RKO (cell line): ENCODE results near the gene NRAS.

Source experiments
- DNase-seq: peaks from one replicate; pipeline ENCODE4 v3.0.0-alpha.2; 2016; ENCODE audit warnings: low spot score

NRAS gene

GRCh38 chr1:114725230-114725629 lies 8.7 kb upstream of the NRAS start:
- no peak for DNase-seq

- no peak for DNase-seq
Observed at GRCh38 chr1:114723915-114724314, 7.3 kb upstream of the NRAS start.

GRCh38 chr1:114723457-114723856 lies 6.9 kb upstream of the NRAS start:
- DNase-seq = no peak

GRCh38 chr1:114720492-114720891 lies 3.9 kb upstream of the NRAS start:
- no peak for DNase-seq

GRCh38 chr1:114719424-114719787 lies 2.8 kb upstream of the NRAS start:
- DNase-seq = peak; percentile 56

GRCh38 chr1:114718661-114719423 lies 2.3 kb upstream of the NRAS start:
- DNase-seq = peak; percentile 74

- DNase-seq = peak; percentile 53
Observed at GRCh38 chr1:114715952-114716303, 643 bp downstream of the NRAS start.

GRCh38 chr1:114712977-114713376 lies 3.6 kb downstream of the NRAS start:
- DNase-seq = no peak

- no peak for DNase-seq
Observed at GRCh38 chr1:114710360-114710759, 6.2 kb downstream of the NRAS start.

- DNase-seq = no peak
Observed at GRCh38 chr1:114707604-114708003, 9.0 kb downstream of the NRAS start.

- no peak for DNase-seq
Observed at GRCh38 chr1:114703242-114703641, 13.3 kb downstream of the NRAS start.

GRCh38 chr1:114702737-114703136 lies 13.8 kb downstream of the NRAS start:
- no peak for DNase-seq

GRCh38 chr1:114701931-114702330 lies 14.6 kb downstream of the NRAS start:
- DNase-seq = no peak

- no peak for DNase-seq
Observed at GRCh38 chr1:114700036-114700600, 16.5 kb downstream of the NRAS start.

- DNase-seq = no peak
Observed at GRCh38 chr1:114696810-114697209, 19.8 kb downstream of the NRAS start.

GRCh38 chr1:114695430-114696058 lies 21.0 kb downstream of the NRAS start, which contains the start of gene AMPD1:
Gene AMPD1, minus strand, starts transcription at chr1:114695546. Its CDS starts 75 bp downstream, at chr1:114695471.
- DNase-seq = peak; percentile 27

GRCh38 chr1:114694540-114695310 lies 21.8 kb downstream of the NRAS start:
- DNase-seq = no peak

GRCh38 chr1:114692947-114693346 lies 23.6 kb downstream of the NRAS start:
- DNase-seq = no peak

- DNase-seq = no peak
Observed at GRCh38 chr1:114691061-114691460, 25.5 kb downstream of the NRAS start.

- no peak for DNase-seq
Observed at GRCh38 chr1:114690148-114690547, 26.4 kb downstream of the NRAS start.

- no peak for DNase-seq
Observed at GRCh38 chr1:114688526-114688925, 28.0 kb downstream of the NRAS start.

- no peak for DNase-seq
Observed at GRCh38 chr1:114685851-114686250, 30.7 kb downstream of the NRAS start.

GRCh38 chr1:114677691-114678090 lies 38.9 kb downstream of the NRAS start:
- DNase-seq = no peak
